HUES64 (cell line): ENCODE measurements around the gene ATAD1.
"Not testable (repeated sequence)": the region's sequence is repeated elsewhere in the genome, so short reads cannot be mapped to it uniquely, and the experiment has no call there.

ENCODE experiments used
- H3K27ac ChIP-seq: 2 replicates; pipeline ENCODE4 v1.7.0; 2013; ENCODE audit warnings: low read depth, low read length, inconsistent platforms
- H3K27me3 ChIP-seq: 2 replicates; pipeline ENCODE4 v1.6.1; 2013; ENCODE audit warnings: mild to moderate bottlenecking, low read length; ENCODE audit not compliant: insufficient read depth
- H3K36me3 ChIP-seq: 2 replicates; pipeline ENCODE4 v1.6.1; 2013; ENCODE audit warnings: mild to moderate bottlenecking, low read length; ENCODE audit not compliant: insufficient read depth
- H3K4me1 ChIP-seq: 2 replicates; pipeline ENCODE4 v1.6.1; 2013; ENCODE audit warnings: mild to moderate bottlenecking, low read length, moderate library complexity; ENCODE audit not compliant: insufficient read depth
- H3K4me3 ChIP-seq: 2 replicates; pipeline ENCODE4 v1.5.1; 2013; ENCODE audit warnings: mild to moderate bottlenecking, low read length, moderate library complexity
- H3K9ac ChIP-seq: 2 replicates; pipeline ENCODE4 v1.6.1; 2013; ENCODE audit warnings: mild to moderate bottlenecking, low read depth, low read length
- H3K9me3 ChIP-seq: 2 replicates; pipeline ENCODE4 v1.6.1; 2013; ENCODE audit warnings: low read depth, low read length; ENCODE audit not compliant: insufficient read depth
- WGBS: fragments of 150-250, 120-280 bp; methylation state at CpG from one replicate; pipeline ENCODE4 v1.1.7; 2013; ENCODE audit warnings: missing lambda C conversion rate; 5-methylcytosine and 5-hydroxymethylcytosine counted together

ATAD1 gene

GRCh38 chr10:87844837-87845623 is 27.0 kb upstream of the ATAD1 start:
- WGBS: 88% methylated on average over 1 of the region's 1 CpG
- H3K9ac ChIP-seq: no peak overlapping the region

GRCh38 chr10:87843714-87844113 is 25.7 kb upstream of the ATAD1 start:
- Histone ChIP-seq H3K36me3 (no peaks in the 10 kb centered on the region), H3K27me3 (no peaks in the 10 kb centered on the region), H3K27ac (no peak overlapping the region), H3K9ac (no peak overlapping the region), H3K9me3 (no peaks in the 10 kb centered on the region), H3K4me3 (no peak overlapping the region), H3K4me1 (no peaks in the 10 kb centered on the region)
- WGBS: 95% methylated on average over 4 of the region's 4 CpGs

More at GRCh38 chr10:87844837-87845623, 27.0 kb upstream of the ATAD1 start:
- Histone ChIP-seq H3K4me1 (no peaks in the 10 kb centered on the region), H3K36me3 (no peaks in the 10 kb centered on the region), H3K4me3 (no peak overlapping the region), H3K27ac (no peak overlapping the region), H3K27me3 (no peaks in the 10 kb centered on the region), H3K9me3 (no peaks in the 10 kb centered on the region)

- no peak overlapping the region for H3K9ac ChIP-seq
- H3K27ac ChIP-seq: no peak overlapping the region
- H3K4me3 ChIP-seq: no peak overlapping the region
- H3K9me3 ChIP-seq: no peaks in the 10 kb centered on the region
- H3K27me3 ChIP-seq: no peaks in the 10 kb centered on the region
- H3K36me3 ChIP-seq: no peaks in the 10 kb centered on the region
- H3K4me1 ChIP-seq: no peaks in the 10 kb centered on the region
Observed at GRCh38 chr10:87842776-87843497, 24.9 kb upstream of the ATAD1 start.

- Histone ChIP-seq H3K4me1 (no peaks in the 10 kb centered on the region), H3K36me3 (no peaks in the 10 kb centered on the region), H3K4me3 (no peak overlapping the region), H3K9me3 (no peaks in the 10 kb centered on the region), H3K27me3 (no peaks in the 10 kb centered on the region), H3K9ac (no peak overlapping the region), H3K27ac (no peak overlapping the region)
- 93% methylated on average over 1 of the region's 1 CpG for WGBS
Observed at GRCh38 chr10:87842220-87842641, 24.2 kb upstream of the ATAD1 start.

- WGBS: 97% methylated on average over 2 of the region's 3 CpGs
- Histone ChIP-seq H3K9ac (no peak overlapping the region), H3K27ac (no peak overlapping the region), H3K4me1 (no peaks in the 10 kb centered on the region), H3K27me3 (no peaks in the 10 kb centered on the region), H3K9me3 (no peaks in the 10 kb centered on the region), H3K36me3 (no peaks in the 10 kb centered on the region), H3K4me3 (no peak overlapping the region)
Observed at GRCh38 chr10:87841186-87841585, 23.2 kb upstream of the ATAD1 start.

- Histone ChIP-seq H3K4me3 (no peak overlapping the region), H3K4me1 (no peaks in the 10 kb centered on the region), H3K27me3 (no peaks in the 10 kb centered on the region), H3K9me3 (no peaks in the 10 kb centered on the region), H3K36me3 (no peaks in the 10 kb centered on the region), H3K9ac (no peak overlapping the region), H3K27ac (no peak overlapping the region)
- WGBS: 94% methylated on average over 2 of the region's 2 CpGs
Observed at GRCh38 chr10:87838650-87839049, 20.6 kb upstream of the ATAD1 start.

GRCh38 chr10:87837445-87837844 is 19.4 kb upstream of the ATAD1 start:
- no peaks in the 10 kb centered on the region for H3K36me3 ChIP-seq
- no peaks in the 10 kb centered on the region for H3K4me1 ChIP-seq
- H3K27me3 ChIP-seq: no peaks in the 10 kb centered on the region
- no peaks in the 10 kb centered on the region for H3K9me3 ChIP-seq
- no peak overlapping the region for H3K9ac ChIP-seq
- no peak overlapping the region for H3K4me3 ChIP-seq
- H3K27ac ChIP-seq: no peak overlapping the region

GRCh38 chr10:87836098-87836497 is 18.1 kb upstream of the ATAD1 start:
- Histone ChIP-seq H3K4me1 (no peaks in the 10 kb centered on the region), H3K36me3 (no peaks in the 10 kb centered on the region), H3K27me3 (no peaks in the 10 kb centered on the region), H3K27ac (no peak overlapping the region), H3K9me3 (no peaks in the 10 kb centered on the region), H3K4me3 (no peak overlapping the region), H3K9ac (no peak overlapping the region)
- WGBS: 85% methylated on average over 3 of the region's 4 CpGs

- H3K27ac ChIP-seq: no peak overlapping the region
- H3K27me3 ChIP-seq: no peaks in the 10 kb centered on the region
- H3K36me3 ChIP-seq: no peaks in the 10 kb centered on the region
Observed at GRCh38 chr10:87829986-87830729, 12.1 kb upstream of the ATAD1 start.

GRCh38 chr10:87829051-87829450 is 11.0 kb upstream of the ATAD1 start:
- 92% methylated on average over 4 of the region's 4 CpGs for WGBS

More at GRCh38 chr10:87829986-87830729, 12.1 kb upstream of the ATAD1 start:
- Histone ChIP-seq H3K4me1 (no peaks in the 10 kb centered on the region), H3K4me3 (no peak overlapping the region), H3K9ac (no peak overlapping the region), H3K9me3 (no peaks in the 10 kb centered on the region)

GRCh38 chr10:87827681-87828080 is 9.7 kb upstream of the ATAD1 start:
- no peak overlapping the region for H3K27ac ChIP-seq
- no peaks in the 10 kb centered on the region for H3K4me1 ChIP-seq
- no peaks in the 10 kb centered on the region for H3K27me3 ChIP-seq
- no peak overlapping the region for H3K9ac ChIP-seq
- H3K9me3 ChIP-seq: no peaks in the 10 kb centered on the region
- no peak overlapping the region for H3K4me3 ChIP-seq
- H3K36me3 ChIP-seq: no peaks in the 10 kb centered on the region
- 96% methylated on average over 2 of the region's 2 CpGs for WGBS

More at GRCh38 chr10:87829051-87829450, 11.0 kb upstream of the ATAD1 start:
- H3K4me1 ChIP-seq, H3K36me3 ChIP-seq, H3K27ac ChIP-seq, H3K9me3 ChIP-seq, H3K27me3 ChIP-seq, H3K9ac ChIP-seq, H3K4me3 ChIP-seq: not testable (repeated sequence)
